Measurements from ENCODE around the gene VEGFA.
A peak's percentile ranks its signal among the peaks of the same experiment; 100 is the strongest.

The VEGFA gene

GRCh38 chr6:43788301-43788700 is 18.3 kb downstream of the VEGFA start:
- DNase-seq = no peak

- no peak for DNase-seq
Observed at GRCh38 chr6:43789447-43789846, 19.4 kb downstream of the VEGFA start.

- DNase-seq = peak; percentile 71 to 75
Observed at GRCh38 chr6:43790031-43790430, 20.0 kb downstream of the VEGFA start.

- DNase-seq = no peak
Observed at GRCh38 chr6:43791745-43792422, 21.9 kb downstream of the VEGFA start.

GRCh38 chr6:43793154-43793874 is 23.3 kb downstream of the VEGFA start:
- DNase-seq = no peak

- DNase-seq = no peak
Observed at GRCh38 chr6:43793875-43794242, 23.8 kb downstream of the VEGFA start.

GRCh38 chr6:43795421-43795820 is 25.4 kb downstream of the VEGFA start:
- no peak for DNase-seq

GRCh38 chr6:43796168-43796567 is 26.2 kb downstream of the VEGFA start:
- no peak for DNase-seq

GRCh38 chr6:43796903-43797890 is 27.2 kb downstream of the VEGFA start:
- no peak for DNase-seq

GRCh38 chr6:43797919-43798318 is 27.9 kb downstream of the VEGFA start:
- no peak for DNase-seq

- peak; percentile 54 to 80 for DNase-seq
Observed at GRCh38 chr6:43798688-43799444, 28.9 kb downstream of the VEGFA start.

- peak; percentile 10 to 37 for DNase-seq
Observed at GRCh38 chr6:43799551-43800297, 29.7 kb downstream of the VEGFA start.

- no peak for DNase-seq
Observed at GRCh38 chr6:43800298-43800623, 30.2 kb downstream of the VEGFA start.

GRCh38 chr6:43800746-43801494 is 30.9 kb downstream of the VEGFA start:
- DNase-seq = no peak

GRCh38 chr6:43801495-43802181 is 31.6 kb downstream of the VEGFA start:
- DNase-seq = peak; percentile 38 to 48

GRCh38 chr6:43803055-43803782 is 33.2 kb downstream of the VEGFA start:
- DNase-seq = peak; percentile 24 to 41

- DNase-seq = peak; percentile 71 to 95
Observed at GRCh38 chr6:43803783-43804549, 34.0 kb downstream of the VEGFA start.

- no peak for DNase-seq
Observed at GRCh38 chr6:43804550-43805223, 34.7 kb downstream of the VEGFA start.

GRCh38 chr6:43805699-43806042 is 35.7 kb downstream of the VEGFA start:
- DNase-seq = no peak
